TTC549 (cell line): Measurements from ENCODE around the gene CDC40.
"Not testable (repeated sequence)": the region's sequence is repeated elsewhere in the genome, so short reads cannot be mapped to it uniquely, and the experiment has no call there.

Experiments used
- FAIRE-seq: peaks from 2 replicates; lab custom pipeline; 2012; peaks lifted over from hg19 to GRCh38; lab: Jason Lieb, UNC

The CDC40 gene

GRCh38 chr6:110201151-110201884, 21.1 kb downstream of the CDC40 start:
- no peak for FAIRE-seq

GRCh38 chr6:110207652-110208051, 27.4 kb downstream of the CDC40 start:
- no peak for FAIRE-seq

GRCh38 chr6:110211753-110212152, 31.5 kb downstream of the CDC40 start:
- no peak for FAIRE-seq

GRCh38 chr6:110214338-110214737, 34.1 kb downstream of the CDC40 start:
- FAIRE-seq, result no peak

- FAIRE-seq, result no peak
These were observed 35.9 kb downstream of the CDC40 start for GRCh38 chr6:110216140-110216539.

- no peak for FAIRE-seq
These were observed 37.0 kb downstream of the CDC40 start for GRCh38 chr6:110217266-110217665.

- no peak for FAIRE-seq
These were observed 41.5 kb downstream of the CDC40 start for GRCh38 chr6:110221738-110222137.

GRCh38 chr6:110226261-110226660, 46.0 kb downstream of the CDC40 start:
- no peak for FAIRE-seq

GRCh38 chr6:110232450-110232849, 52.2 kb downstream of the CDC40 start:
- no peak for FAIRE-seq

- FAIRE-seq, result no peak
These were observed 53.6 kb downstream of the CDC40 start for GRCh38 chr6:110233770-110234374.

- FAIRE-seq, result not testable (repeated sequence)
These were observed 55.8 kb downstream of the CDC40 start for GRCh38 chr6:110236007-110236406.

- FAIRE-seq, result no peak
These were observed 59.5 kb downstream of the CDC40 start for GRCh38 chr6:110239526-110240274.

GRCh38 chr6:110244621-110245020, 64.4 kb downstream of the CDC40 start:
- not testable (repeated sequence) for FAIRE-seq

GRCh38 chr6:110246378-110246777, 66.2 kb downstream of the CDC40 start:
- FAIRE-seq, result no peak

- no peak for FAIRE-seq
These were observed 66.8 kb downstream of the CDC40 start for GRCh38 chr6:110246900-110247546.

- no peak for FAIRE-seq
These were observed 69.8 kb downstream of the CDC40 start for GRCh38 chr6:110250058-110250457.

GRCh38 chr6:110250838-110251237, 70.6 kb downstream of the CDC40 start:
- FAIRE-seq, result no peak

GRCh38 chr6:110255211-110255750, 75.1 kb downstream of the CDC40 start:
- no peak for FAIRE-seq

- FAIRE-seq, result no peak
These were observed 76.1 kb downstream of the CDC40 start for GRCh38 chr6:110256366-110256765.

- no peak for FAIRE-seq
These were observed 85.0 kb downstream of the CDC40 start for GRCh38 chr6:110265273-110265672.

- FAIRE-seq, result no peak
These were observed 86.8 kb downstream of the CDC40 start for GRCh38 chr6:110266996-110267395.

GRCh38 chr6:110269623-110270022, 89.4 kb downstream of the CDC40 start:
- no peak for FAIRE-seq

- no peak for FAIRE-seq
These were observed 89.9 kb downstream of the CDC40 start for GRCh38 chr6:110270165-110270564.
